RCC 7860 (cell line): ENCODE data around the gene TCF7L2.

Experiments
- DNase-seq: peaks from one replicate; pipeline ENCODE4 v3.0.0-alpha.2; 2015; ENCODE audit warnings: low spot score
- FAIRE-seq: peaks from 2 replicates; lab custom pipeline; 2012; peaks lifted over from hg19 to GRCh38; lab: Jason Lieb, UNC

Gene TCF7L2

DNA sequence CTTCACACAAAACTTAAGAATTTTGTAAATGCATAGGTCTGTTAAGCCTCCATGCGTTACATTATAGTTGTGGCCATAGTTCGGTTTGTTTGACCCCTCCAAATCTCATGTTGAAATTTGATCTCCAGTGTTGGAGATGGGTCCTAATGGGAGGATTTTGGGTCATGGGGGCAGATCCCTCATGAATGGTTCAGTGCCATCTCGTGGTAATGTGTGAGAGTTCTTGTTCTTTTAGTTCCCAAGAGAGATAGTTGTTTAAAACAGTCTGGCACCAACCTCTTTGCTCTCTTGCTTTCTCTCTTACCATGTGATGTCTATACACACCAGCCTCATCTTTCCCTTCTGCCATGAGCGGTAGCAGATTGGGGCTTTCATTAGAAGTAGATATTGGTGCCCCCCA lies 264.3 kb downstream of the TCF7L2 start:
- FAIRE-seq = no peak
- DNase-seq = no peak

GRCh38 chr10:113216102-113216501 lies 266.1 kb downstream of the TCF7L2 start:
- DNase-seq (no peak), FAIRE-seq (no peak)
